SK-N-SH (cell line): ENCODE measurements around the gene DNHD1. TPM values are rescaled to one million over a fixed set of nuclear protein-coding genes. Genes with fewer than 3 reads are reported as not detected.

Experiments
- CTCF ChIA-PET: fragments of 300-600, 350-600 bp; formaldehyde crosslinking; extraction: SDS; loops from one replicate; lab custom pipeline; 2021; lab: Yijun Ruan, JAX
- POLR2A ChIA-PET: fragments of 350-600 bp; sonication (Branson Sonifier 250); formaldehyde crosslinking; extraction: SDS; loops from one replicate; lab custom pipeline; 2020; ENCODE audit warnings: antibody characterized with exemption, inconsistent platforms; lab: Yijun Ruan, JAX
- DNase-seq: peaks from one replicate; pipeline ENCODE4 v3.0.0; 2012
- H2AFZ ChIP-seq: fragments of 200-600 bp; sonication (generic); 2 replicates; pipeline ENCODE4 v1.8.1; 2016; ENCODE audit warnings: antibody characterized with exemption, mild to moderate bottlenecking, low read depth
- H3F3A ChIP-seq: fragments of 200-600 bp; sonication (generic); replicated peaks from 2 replicates; pipeline ENCODE3; 2016; ENCODE audit warnings: antibody characterized with exemption, mild to moderate bottlenecking; ENCODE audit not compliant: insufficient read depth
- H3K27ac ChIP-seq, 2 experiments: fragments of 200-500 bp in 1 of 2; fragments of 200-600 bp in 1 of 2; sonication (Bioruptor generic) in 1 of 2; sonication (generic), shearing (Covaris generic) in 1 of 2; 2 replicates each; pipeline versions ENCODE4 v1.5.1 to v1.6.1; 2014 to 2016; ENCODE audit warnings: low read depth in 2 of 2, inconsistent platforms in 1 of 2, low read length in 1 of 2, mild to moderate bottlenecking in 1 of 2, mixed read lengths in 1 of 2
- H3K27me3 ChIP-seq: fragments of 200-600 bp; sonication (generic), shearing (Covaris generic); 2 replicates; pipeline ENCODE4 v1.6.1; 2016; ENCODE audit warnings: mixed run types; ENCODE audit not compliant: insufficient read depth
- H3K36me3 ChIP-seq, 2 experiments: fragments of 200-500 bp in 1 of 2; fragments of 200-600 bp in 1 of 2; sonication (Bioruptor generic) in 1 of 2; sonication (generic) in 1 of 2; replicated peaks in 1 of 2; 2 replicates each; pipeline versions ENCODE3 to v1.5.1; 2014 to 2016; ENCODE audit warnings: low read length in 1 of 2, mild to moderate bottlenecking in 1 of 2; ENCODE audit not compliant: insufficient read depth in 2 of 2, control insufficient read depth in 1 of 2
- H3K4me1 ChIP-seq, 2 experiments: fragments of 200-500 bp in 1 of 2; fragments of 200-600 bp in 1 of 2; sonication (Bioruptor generic) in 1 of 2; sonication (generic), shearing (Covaris generic) in 1 of 2; 2 replicates each; pipeline versions ENCODE4 v1.5.1 to v1.6.1; 2014 to 2016; ENCODE audit warnings: low read depth in 1 of 2, low read length in 1 of 2, mixed run types in 1 of 2; ENCODE audit not compliant: insufficient read depth in 2 of 2, control insufficient read depth in 1 of 2
- H3K4me2 ChIP-seq: fragments of 200-600 bp; sonication (generic), shearing (Covaris generic); 2 replicates; pipeline ENCODE4 v1.6.1; 2017; ENCODE audit warnings: mixed run types
- H3K4me3 ChIP-seq, 2 experiments: fragments of 200-500 bp in 1 of 2; fragments of 200-600 bp in 1 of 2; sonication (Bioruptor generic) in 1 of 2; sonication (generic), shearing (Covaris generic) in 1 of 2; 2 replicates each; pipeline versions ENCODE4 v1.5.1 to v1.8.1; 2014 to 2016; ENCODE audit warnings: low read depth in 2 of 2, inconsistent platforms in 1 of 2, low read length in 1 of 2, mild to moderate bottlenecking in 1 of 2, mixed read lengths in 1 of 2, moderate library complexity in 1 of 2
- H3K79me2 ChIP-seq: fragments of 200-600 bp; sonication (generic); 2 replicates; pipeline ENCODE4 v1.8.1; 2017; ENCODE audit warnings: mild to moderate bottlenecking; ENCODE audit not compliant: insufficient read depth
- H3K9ac ChIP-seq: fragments of 200-600 bp; sonication (generic); 2 replicates; pipeline ENCODE4 v1.6.1; 2017; ENCODE audit warnings: mixed run types
- H3K9me2 ChIP-seq: fragments of 200-600 bp; sonication (generic); 2 replicates; pipeline ENCODE4 v1.6.1; 2017; ENCODE audit warnings: mixed run types
- H3K9me3 ChIP-seq: fragments of 200-600 bp; sonication (generic); 2 replicates; pipeline ENCODE4 v1.6.1; 2017; ENCODE audit warnings: mixed run types, mild to moderate bottlenecking, moderate library complexity
- H4K20me1 ChIP-seq: fragments of 200-600 bp; sonication (generic); 2 replicates; pipeline ENCODE4 v1.6.1; 2017; ENCODE audit warnings: mild to moderate bottlenecking, mixed run types; ENCODE audit not compliant: insufficient read depth
- CHD2 ChIP-seq: fragments of 150-350 bp; IDR thresholded peaks from 2 replicates; pipeline ENCODE4 v1.6.1; 2018; ENCODE audit warnings: low read length; ENCODE audit not compliant: partially characterized antibody
- ELF1 ChIP-seq: IDR thresholded peaks from 2 replicates; pipeline ENCODE4 v1.4.0; 2012
- EP300 ChIP-seq, 2 experiments: IDR thresholded peaks; 2 replicates each; pipeline versions ENCODE4 v1.4.0 to v1.6.1; 2012; ENCODE audit warnings: borderline replicate concordance in 1 of 2, low read depth in 1 of 2, low read length in 1 of 2
- FOSL2 ChIP-seq: IDR thresholded peaks from 2 replicates; pipeline ENCODE4 v1.4.0; 2012; ENCODE audit warnings: low read depth, mild to moderate bottlenecking, moderate library complexity, borderline replicate concordance
- FOXM1 ChIP-seq: IDR thresholded peaks from 2 replicates; pipeline ENCODE4 v1.4.0; 2012; ENCODE audit warnings: low read depth, mild to moderate bottlenecking
- GATA2 ChIP-seq: sonication (generic); formaldehyde crosslinking; IDR thresholded peaks from 2 replicates; pipeline ENCODE4 v1.5.0; 2020; ENCODE audit warnings: mild to moderate bottlenecking, missing genetic modification reagents
- MAX ChIP-seq: IDR thresholded peaks from 2 replicates; pipeline ENCODE4 v1.4.0; 2012; ENCODE audit warnings: low read depth
- NRF1 ChIP-seq: IDR thresholded peaks from 2 replicates; pipeline ENCODE4 v1.6.1; 2012; ENCODE audit warnings: low read depth, mild to moderate bottlenecking, low read length
- RAD21 ChIP-seq: IDR thresholded peaks from 2 replicates; pipeline ENCODE4 v1.6.1; 2012; ENCODE audit warnings: mild to moderate bottlenecking, low read length
- RFX5 ChIP-seq: IDR thresholded peaks from 2 replicates; pipeline ENCODE4 v1.6.1; 2012; ENCODE audit warnings: mild to moderate bottlenecking, improper control_type of control experiment, low read length
- TAF1 ChIP-seq: IDR thresholded peaks from 2 replicates; pipeline ENCODE4 v1.6.1; 2012; ENCODE audit warnings: low read depth, mild to moderate bottlenecking, low read length, moderate library complexity, borderline replicate concordance
- TCF12 ChIP-seq: IDR thresholded peaks from 2 replicates; pipeline ENCODE4 v1.4.0; 2012
- USF2 ChIP-seq: fragments of 150-350 bp; IDR thresholded peaks from 2 replicates; pipeline ENCODE4 v1.6.1; 2017; ENCODE audit warnings: antibody characterized with exemption, low read length, low read depth, borderline replicate concordance
- WGBS: methylation state at CpG from one replicate; pipeline ENCODE4 v1.1.6; 2017; ENCODE audit warnings: low lambda C conversion rate; 5-methylcytosine and 5-hydroxymethylcytosine counted together
- polyA plus RNA-seq, 3 experiments: library from polyadenylated mRNA; depleted of rRNA; stranded (reverse); fragments of >200 nt; gene quantifications; 2 replicates each; pipeline ENCODE4 v1.2.3, GENCODE V29; 2012
- TF ChIP-seq, protein P1 (sequence below): IDR thresholded peaks from 2 replicates; pipeline ENCODE4 v1.6.1; 2012; ENCODE audit warnings: mild to moderate bottlenecking, low read depth, low read length, moderate library complexity

The DNHD1 gene
- polyA plus RNA-seq, 1 of the 3 experiments (the other 2 are of a cell fraction) = 5.3 TPM

- no peak overlapping the region for H3K4me3 ChIP-seq
- H3K36me3 ChIP-seq = peaks cover 17 to 62% of the 10 kb centered on the region in 2 experiments
- ChIA-PET POLR2A (no interaction called here), CTCF (interaction anchor here (1.2 to 1.7 kb wide), 4 partner anchors 13 to 220 kb away, joined by 3 to 7 read pairs (median 6); partner anchors contain the start of gene MRPL17)
- DNase-seq = no peak
- WGBS = 93% methylated on average over 1 of the region's 1 CpG
- no peak overlapping the region for H3K27ac ChIP-seq
- H3K27me3 ChIP-seq = no peaks in the 10 kb centered on the region
- H3K79me2 ChIP-seq = peaks cover 64% of the 10 kb centered on the region
- peaks cover 4% of the 10 kb centered on the region for H3F3A ChIP-seq
- no peaks in the 10 kb centered on the region for H3K9me2 ChIP-seq
- no peaks in the 10 kb centered on the region for H3K9me3 ChIP-seq
- H3K4me1 ChIP-seq = peaks cover 0 to 13% of the 10 kb centered on the region in 2 experiments; a peak in 2 of 4 replicates
- no peak overlapping the region for H3K9ac ChIP-seq
- no peak overlapping the region for H2AFZ ChIP-seq
- no peak overlapping the region for H3K4me2 ChIP-seq
- no peak for TF ChIP-seq CHD2
- TF ChIP-seq RFX5 = no peak
- no peak for TF ChIP-seq EP300 (IDR thresholded peaks at IDR 0.05; ENCODE audit: borderline replicate concordance in 1 of 2, low read depth in 1 of 2, low read length in 1 of 2)
- TF ChIP-seq FOXM1 = no peak
- no peak for TF ChIP-seq MAX
- TF ChIP-seq NRF1 = no peak
- no peak for TF ChIP-seq ELF1
- no peak for TF ChIP-seq FOSL2
- TF ChIP-seq RAD21 = no peak
- TF ChIP-seq GATA2 (CRISPR knock-in tag) = no peak
- no peaks in the 10 kb centered on the region for H4K20me1 ChIP-seq
Observed at GRCh38 chr11:6599449-6599848, 102.4 kb downstream of the DNHD1 start.

DNA sequence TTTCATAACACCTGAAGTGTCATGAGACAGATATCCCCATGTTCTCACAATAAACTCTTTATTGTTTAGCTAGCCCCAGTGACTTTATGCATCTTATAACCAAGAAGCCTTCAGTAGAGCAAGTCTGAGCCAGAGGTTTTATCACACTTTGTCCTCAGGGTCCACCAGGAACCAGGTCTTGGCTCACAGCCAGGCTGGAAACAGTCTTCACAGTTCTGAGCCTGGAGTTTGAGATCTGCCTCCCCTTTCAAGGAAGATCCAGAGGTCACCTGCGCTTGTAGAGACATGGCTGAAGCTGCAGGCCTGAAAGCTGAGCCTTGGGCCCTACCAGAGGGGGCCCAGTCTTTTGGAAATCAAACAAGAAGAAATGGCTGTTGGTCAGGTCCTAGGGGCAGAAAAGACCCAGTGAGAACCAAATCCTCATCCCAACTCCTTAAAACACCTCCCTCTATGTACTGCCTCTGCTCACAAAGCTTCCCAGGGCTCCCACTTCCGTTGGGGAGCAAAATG, 102.9 kb downstream of the DNHD1 start:
- 71% methylated on average over 2 of the region's 2 CpGs for WGBS
- Histone ChIP-seq H3K9ac (no peak overlapping the region), H3K4me3 (no peak overlapping the region), H3K79me2 (peaks cover 68% of the 10 kb centered on the region), H3K36me3 (peaks cover 17 to 62% of the 10 kb centered on the region in 2 experiments), H3K9me2 (no peaks in the 10 kb centered on the region), H3K4me2 (no peak overlapping the region), H4K20me1 (no peaks in the 10 kb centered on the region), H3K27me3 (no peaks in the 10 kb centered on the region), H3K9me3 (no peaks in the 10 kb centered on the region), H2AFZ (no peak overlapping the region), H3K27ac (no peak overlapping the region), H3F3A (peaks cover 8% of the 10 kb centered on the region), H3K4me1 (peaks cover 0 to 15% of the 10 kb centered on the region in 2 experiments; a peak in 2 of 4 replicates)
- DNase-seq = no peak
- POLR2A ChIA-PET = no interaction called here
- CTCF ChIA-PET = interaction anchor here (1.0 to 1.7 kb wide), 5 partner anchors 13 to 220 kb away, joined by 3 to 7 read pairs (median 5); partner anchors contain the start of gene MRPL17
- TF ChIP-seq CHD2 = no peak
- TF ChIP-seq TCF12 = no peak
- TF ChIP-seq USF2 = no peak
- no peak for TF ChIP-seq TAF1
- TF ChIP-seq, protein P1, sequence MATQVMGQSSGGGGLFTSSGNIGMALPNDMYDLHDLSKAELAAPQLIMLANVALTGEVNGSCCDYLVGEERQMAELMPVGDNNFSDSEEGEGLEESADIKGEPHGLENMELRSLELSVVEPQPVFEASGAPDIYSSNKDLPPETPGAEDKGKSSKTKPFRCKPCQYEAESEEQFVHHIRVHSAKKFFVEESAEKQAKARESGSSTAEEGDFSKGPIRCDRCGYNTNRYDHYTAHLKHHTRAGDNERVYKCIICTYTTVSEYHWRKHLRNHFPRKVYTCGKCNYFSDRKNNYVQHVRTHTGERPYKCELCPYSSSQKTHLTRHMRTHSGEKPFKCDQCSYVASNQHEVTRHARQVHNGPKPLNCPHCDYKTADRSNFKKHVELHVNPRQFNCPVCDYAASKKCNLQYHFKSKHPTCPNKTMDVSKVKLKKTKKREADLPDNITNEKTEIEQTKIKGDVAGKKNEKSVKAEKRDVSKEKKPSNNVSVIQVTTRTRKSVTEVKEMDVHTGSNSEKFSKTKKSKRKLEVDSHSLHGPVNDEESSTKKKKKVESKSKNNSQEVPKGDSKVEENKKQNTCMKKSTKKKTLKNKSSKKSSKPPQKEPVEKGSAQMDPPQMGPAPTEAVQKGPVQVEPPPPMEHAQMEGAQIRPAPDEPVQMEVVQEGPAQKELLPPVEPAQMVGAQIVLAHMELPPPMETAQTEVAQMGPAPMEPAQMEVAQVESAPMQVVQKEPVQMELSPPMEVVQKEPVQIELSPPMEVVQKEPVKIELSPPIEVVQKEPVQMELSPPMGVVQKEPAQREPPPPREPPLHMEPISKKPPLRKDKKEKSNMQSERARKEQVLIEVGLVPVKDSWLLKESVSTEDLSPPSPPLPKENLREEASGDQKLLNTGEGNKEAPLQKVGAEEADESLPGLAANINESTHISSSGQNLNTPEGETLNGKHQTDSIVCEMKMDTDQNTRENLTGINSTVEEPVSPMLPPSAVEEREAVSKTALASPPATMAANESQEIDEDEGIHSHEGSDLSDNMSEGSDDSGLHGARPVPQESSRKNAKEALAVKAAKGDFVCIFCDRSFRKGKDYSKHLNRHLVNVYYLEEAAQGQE = no peak
